T47D (cell line): Measurements from ENCODE around the gene MAGIX.

ENCODE experiments used
- DNase-seq, 2 experiments: peaks; one replicate each; pipeline versions ENCODE4 v3.0.0 to v3.0.0-alpha.2; 2011 to 2012; ENCODE audit warnings: low read depth in 1 of 2, low spot score in 1 of 2
- JUND ChIP-seq: IDR thresholded peaks from 2 replicates; pipeline ENCODE4 v1.6.1; 2012; ENCODE audit warnings: low read depth
- in situ Hi-C: cut with HindIII; loops from 2 replicates; pipeline ENCODE4 v1.10.0; 2016; ENCODE audit warnings: low sequenced_read_pairs, low pct_unique_long_range_greater_than_20kb

The MAGIX gene

GRCh38 chrX:49205443-49205842 is 42.9 kb downstream of the MAGIX start:
- in situ Hi-C loops: no loop called here
- DNase-seq: no peak
- TF ChIP-seq JUND: no peak

GRCh38 chrX:49206543-49206942 is 44.0 kb downstream of the MAGIX start:
- DNase-seq: no peak
- in situ Hi-C loops: no loop called here
- TF ChIP-seq JUND: no peak

- no peak for TF ChIP-seq JUND
- in situ Hi-C loops: no loop called here
- DNase-seq: no peak
Measured at GRCh38 chrX:49208399-49208798, 45.8 kb downstream of the MAGIX start.

- TF ChIP-seq JUND: no peak
- in situ Hi-C loops: no loop called here
- DNase-seq: no peak
Measured at GRCh38 chrX:49209434-49210251, 47.1 kb downstream of the MAGIX start.

GRCh38 chrX:49210406-49210805 is 47.8 kb downstream of the MAGIX start:
- TF ChIP-seq JUND: no peak
- no peak for DNase-seq
- in situ Hi-C loops: no loop called here

GRCh38 chrX:49211074-49211473 is 48.5 kb downstream of the MAGIX start:
- in situ Hi-C loops: no loop called here
- no peak for TF ChIP-seq JUND
- DNase-seq: no peak

- no peak for DNase-seq
- no peak for TF ChIP-seq JUND
- in situ Hi-C loops: no loop called here
Measured at GRCh38 chrX:49212209-49212608, 49.7 kb downstream of the MAGIX start.

- TF ChIP-seq JUND: no peak
- no peak for DNase-seq
- in situ Hi-C loops: no loop called here
Measured at GRCh38 chrX:49212861-49213260, 50.3 kb downstream of the MAGIX start.

- in situ Hi-C loops: no loop called here
- DNase-seq: no peak
- no peak for TF ChIP-seq JUND
Measured at GRCh38 chrX:49214416-49214815, 51.9 kb downstream of the MAGIX start.

- no peak for TF ChIP-seq JUND
- in situ Hi-C loops: no loop called here
- DNase-seq: no peak
Measured at GRCh38 chrX:49214996-49215526, 52.5 kb downstream of the MAGIX start.
